NAMALWA (cell line): ENCODE measurements around the gene UBE2D2.

Source experiments
- DNase-seq: peaks from one replicate; pipeline ENCODE4 v3.0.0-alpha.2; 2015; ENCODE audit warnings: low spot score

The UBE2D2 gene

DNA sequence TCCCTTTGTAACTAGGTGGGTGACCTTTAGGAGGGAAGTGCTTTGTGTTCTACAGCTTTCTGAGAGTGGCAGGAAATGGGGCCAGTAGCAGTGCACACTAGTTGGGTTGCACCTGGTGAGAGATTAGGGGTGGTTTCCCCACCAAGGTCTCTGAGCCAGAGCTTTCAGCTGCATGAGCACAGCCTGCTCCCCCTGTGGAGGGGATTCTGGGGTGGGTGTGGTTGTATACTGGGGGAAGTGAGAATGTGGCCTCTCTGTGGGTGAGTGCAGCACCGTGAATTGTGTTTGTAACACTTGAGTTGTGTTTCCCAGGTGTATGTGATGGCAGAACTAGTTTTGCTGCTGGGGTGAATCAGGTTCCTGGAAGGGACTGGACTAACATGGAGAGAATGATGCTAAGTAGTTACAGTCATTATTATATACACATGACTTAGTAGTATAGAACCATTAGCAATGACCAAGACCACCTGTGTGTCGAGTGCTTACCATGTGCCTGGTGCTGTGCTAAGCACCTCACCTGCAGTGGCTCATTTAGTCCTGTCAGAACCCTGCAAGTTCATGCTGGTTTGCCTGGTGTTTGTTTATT, 75.2 kb downstream of the UBE2D2 start:
- peak; percentile 97 for DNase-seq

DNA sequence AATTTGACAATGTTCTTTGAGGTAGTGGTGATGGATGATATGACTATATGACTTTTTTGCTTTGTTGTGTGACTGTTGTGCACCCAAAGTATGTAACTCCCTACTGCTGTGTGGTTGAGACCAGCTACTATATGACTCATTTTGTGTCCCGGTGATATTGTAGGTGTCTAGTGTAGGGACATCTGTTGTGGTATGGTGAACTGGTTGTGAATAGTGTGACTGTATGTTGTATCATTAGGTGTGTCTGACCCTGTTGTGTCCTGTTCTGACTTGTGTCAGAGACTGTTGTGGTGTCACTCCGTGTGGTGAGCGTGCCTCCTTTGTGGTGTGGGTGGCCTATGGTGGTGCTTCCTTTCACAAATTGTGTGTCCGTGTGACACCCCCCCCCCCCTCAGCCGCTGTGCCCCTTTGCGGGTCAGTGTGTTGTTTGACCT, 75.9 kb downstream of the UBE2D2 start:
- DNase-seq, result peak; percentile 72

DNA sequence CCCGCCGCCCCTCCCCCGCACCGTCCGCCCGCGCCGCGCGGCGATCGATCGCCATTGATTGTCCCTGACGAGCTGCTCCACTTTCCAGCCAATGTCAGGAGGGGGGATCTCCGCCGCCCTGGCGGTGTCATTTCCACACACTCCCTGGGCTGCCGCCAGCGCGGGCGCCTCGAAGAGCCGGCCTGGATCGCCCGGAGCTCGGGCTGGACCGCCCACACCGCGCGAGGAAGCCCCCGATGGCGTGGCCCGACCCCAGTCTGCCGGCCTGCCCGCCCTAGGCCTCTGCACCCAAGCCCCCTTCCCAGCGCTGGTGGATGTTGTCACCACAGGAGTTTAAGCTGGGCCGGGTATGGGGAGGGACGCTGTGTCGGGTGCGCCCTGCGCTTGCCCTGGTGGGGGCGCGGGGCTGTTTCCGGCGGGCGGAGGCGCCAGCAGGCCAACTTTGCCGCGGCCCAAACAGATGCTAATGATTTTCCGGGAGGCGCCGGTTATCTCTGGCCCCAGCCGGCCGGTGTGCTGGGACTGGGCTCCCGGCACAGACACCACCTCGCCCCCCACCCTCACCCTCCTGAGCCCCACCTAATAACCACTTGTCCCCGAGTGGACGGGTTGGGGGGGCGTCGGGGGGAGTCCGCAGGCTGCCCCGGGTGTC, 76.4 kb downstream of the UBE2D2 start:
- DNase-seq, result peak; percentile 80

GRCh38 chr5:139638090-139638735, 77.1 kb downstream of the UBE2D2 start:
- DNase-seq, result peak; percentile 83

DNA sequence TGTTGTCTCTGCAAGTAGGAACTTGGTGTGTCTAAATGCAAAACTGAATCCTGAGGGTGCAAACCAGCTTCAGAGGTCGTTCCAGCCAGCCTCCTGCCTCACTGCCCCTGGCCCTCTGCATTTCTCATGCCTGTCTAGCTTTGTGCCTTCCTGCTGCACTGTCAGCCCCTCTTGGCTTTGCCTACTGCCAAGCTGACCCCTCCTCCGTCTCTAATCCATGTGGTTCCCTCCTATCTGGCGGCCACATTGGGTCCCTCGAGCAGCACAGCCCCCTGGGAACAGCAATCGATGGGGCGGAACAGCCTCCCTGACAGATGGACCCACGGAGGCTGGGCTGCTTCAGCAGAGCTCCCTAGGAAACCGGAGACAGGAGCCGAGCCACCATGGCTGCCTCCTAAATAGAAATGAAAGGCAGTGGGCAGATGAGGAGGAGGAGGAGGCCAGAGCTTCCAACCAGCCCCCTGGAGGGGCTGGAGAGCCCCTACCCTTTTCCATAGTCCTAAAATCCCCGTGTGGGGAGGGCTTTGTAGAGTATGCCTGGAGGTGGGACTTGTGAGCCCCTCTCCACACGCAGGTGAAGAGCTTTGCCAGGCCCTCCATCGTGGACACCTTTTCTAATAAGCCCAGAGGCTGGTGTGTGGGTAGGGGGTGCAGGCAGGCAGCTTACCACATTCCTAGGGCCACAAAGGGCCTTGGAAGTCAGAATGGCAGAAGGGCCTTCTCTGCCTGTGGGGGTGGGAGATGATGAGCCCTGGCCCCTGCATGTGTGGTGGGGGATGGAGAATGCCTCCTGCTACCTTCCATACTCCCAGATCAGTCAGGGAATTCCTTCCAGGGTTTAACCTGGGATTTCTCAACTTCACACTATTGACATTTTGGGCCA, 77.8 kb downstream of the UBE2D2 start:
- peak; percentile 67 for DNase-seq

DNA sequence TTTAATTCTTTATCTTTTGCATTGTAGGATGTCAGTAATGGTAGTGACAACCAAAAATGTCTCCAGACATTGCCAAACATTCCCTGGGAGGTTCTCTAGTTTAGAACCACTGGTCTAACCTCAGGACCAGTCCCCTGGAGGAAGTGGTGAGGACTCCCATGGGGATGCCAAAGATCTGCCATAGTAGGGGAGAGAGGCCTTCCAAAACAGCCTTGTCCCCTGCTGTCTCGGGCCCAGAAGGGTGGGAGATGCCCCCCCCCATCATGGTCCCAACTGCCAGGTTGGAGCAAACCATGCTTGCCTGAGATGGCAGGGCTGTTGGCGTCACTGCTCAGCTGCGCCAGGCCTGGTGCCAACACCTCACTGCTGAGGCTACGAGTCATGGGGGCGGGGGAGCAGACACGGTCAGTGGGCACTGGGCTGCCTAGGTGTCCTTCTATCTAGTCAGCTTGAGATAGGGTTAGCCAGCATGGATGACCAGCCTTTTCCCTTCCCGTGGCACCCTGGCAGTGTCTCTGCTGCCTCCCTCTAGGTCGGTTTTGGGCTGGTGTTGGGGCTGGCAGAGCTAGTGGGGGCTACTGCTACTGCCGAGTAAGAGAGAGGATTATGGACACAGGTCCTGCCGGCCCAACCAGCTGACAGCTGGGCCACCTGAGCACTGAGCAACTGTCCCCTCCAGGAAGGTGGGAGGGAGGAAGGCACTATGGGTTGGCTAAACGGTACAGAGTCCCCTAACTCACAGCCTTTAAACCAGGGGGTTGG, 78.7 kb downstream of the UBE2D2 start:
- no peak for DNase-seq

- DNase-seq, result no peak
These were observed 79.4 kb downstream of the UBE2D2 start for GRCh38 chr5:139640421-139641115.

DNA sequence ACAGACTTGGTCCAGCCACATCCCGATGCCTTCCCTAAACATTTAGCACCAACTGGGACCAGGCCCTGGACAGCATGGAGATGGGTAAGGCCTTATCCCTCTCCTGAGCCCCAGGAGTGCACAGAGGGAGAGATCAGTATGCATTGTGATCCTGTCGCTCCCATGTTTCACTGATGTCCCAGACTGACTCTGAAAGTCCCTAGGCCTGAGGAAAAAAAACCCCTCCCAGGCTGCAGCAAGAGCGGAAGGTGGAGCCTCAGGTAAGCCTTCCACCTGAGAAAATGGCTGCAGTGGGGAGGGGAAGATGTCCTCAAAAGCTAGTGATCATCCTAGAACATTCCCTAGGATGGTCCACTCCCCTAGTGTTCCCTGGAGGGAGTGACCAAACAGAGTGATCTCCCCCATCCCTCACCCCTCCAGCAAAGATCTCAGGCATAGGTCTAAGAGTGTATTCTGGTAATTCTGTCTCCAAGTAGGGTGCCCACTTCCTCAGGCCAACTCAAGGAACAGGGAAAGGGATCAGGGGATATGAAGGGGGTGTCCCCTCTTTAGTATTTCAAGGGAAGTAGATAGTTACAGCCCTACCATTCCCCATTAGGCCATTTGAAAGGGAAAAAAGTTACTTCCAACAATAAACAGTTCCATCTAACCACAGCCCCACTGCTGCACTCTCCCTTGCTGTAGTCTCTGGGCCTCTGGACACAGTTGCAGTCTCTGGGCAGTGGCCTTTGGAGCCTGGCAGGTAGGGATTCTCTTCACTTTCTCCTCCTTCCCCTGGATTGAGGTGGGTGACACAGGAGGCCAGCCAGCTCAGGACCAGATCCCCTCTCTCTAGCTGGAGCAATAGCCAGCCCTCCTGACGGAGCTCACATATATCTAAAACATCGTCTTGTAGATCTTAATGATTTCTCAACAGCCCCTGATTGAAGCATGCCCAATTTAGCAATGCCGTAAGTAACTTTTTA, 80.3 kb downstream of the UBE2D2 start:
- DNase-seq, result no peak

DNA sequence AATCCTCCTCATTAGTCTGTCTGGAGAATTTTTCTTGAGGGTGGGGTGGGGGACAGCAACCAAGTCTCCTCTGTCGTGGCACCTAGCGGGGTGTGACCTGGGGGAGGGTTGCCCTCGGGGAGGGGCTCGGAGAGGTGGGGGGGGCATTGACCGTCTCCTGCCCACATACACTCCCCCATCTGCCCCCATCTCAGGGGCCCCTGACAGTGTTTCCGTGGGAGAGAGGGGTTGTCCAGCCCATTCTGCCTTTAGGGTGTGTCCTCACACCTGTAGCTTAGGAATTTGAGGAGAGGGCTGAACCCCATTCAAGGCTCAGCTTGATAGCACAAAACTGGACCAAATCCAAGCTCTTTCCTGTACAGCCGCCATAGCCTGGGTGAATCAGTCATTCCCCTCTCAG, 81.1 kb downstream of the UBE2D2 start:
- no peak for DNase-seq

- DNase-seq, result no peak
These were observed 82.0 kb downstream of the UBE2D2 start for GRCh38 chr5:139642891-139643871.

DNA sequence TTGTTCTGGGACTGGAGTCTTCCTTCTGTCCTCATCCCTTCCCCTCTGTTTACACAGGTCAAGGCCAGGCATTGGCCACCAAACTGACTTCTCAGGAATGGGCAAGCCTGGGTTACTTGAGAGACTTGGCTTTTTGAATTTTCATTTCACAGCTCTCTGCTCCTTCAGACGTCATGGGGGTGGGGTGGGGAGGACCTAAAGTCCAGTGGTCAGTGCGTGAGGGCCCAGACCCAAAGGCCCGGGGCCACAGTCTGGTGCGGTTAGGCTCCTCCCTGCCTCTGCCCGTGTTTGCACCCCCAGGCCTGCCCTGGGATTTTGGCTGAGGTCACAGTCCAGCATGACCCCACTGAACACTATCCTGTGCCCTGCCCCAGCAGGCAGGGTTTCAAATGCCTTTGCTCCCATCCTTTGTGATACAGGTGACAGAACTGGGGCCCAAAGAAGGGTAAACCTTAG, 82.9 kb downstream of the UBE2D2 start:
- DNase-seq, result no peak

- DNase-seq, result no peak
These were observed 83.7 kb downstream of the UBE2D2 start for GRCh38 chr5:139644646-139645429.

- no peak for DNase-seq
These were observed 84.3 kb downstream of the UBE2D2 start for GRCh38 chr5:139645430-139645871.

DNA sequence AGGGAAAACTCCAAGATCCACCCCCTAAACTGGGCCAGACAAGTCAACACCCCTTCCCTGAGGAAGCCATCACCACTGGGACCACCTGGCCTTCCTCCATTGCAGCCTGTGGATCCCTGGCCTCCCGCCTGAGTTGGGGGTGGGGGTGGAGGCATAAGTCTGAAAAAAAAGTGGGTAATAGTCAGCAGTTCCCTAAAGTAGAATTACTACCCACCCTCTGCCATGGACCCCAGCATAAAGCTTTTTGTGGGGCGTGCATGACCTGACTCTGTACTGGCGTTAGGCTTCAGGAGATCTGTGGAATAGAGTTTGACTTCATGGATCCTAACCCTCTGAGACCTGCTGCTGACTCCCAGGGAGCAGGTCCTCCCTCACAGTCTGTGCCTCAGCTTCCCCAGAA, 85.0 kb downstream of the UBE2D2 start:
- DNase-seq, result no peak

DNA sequence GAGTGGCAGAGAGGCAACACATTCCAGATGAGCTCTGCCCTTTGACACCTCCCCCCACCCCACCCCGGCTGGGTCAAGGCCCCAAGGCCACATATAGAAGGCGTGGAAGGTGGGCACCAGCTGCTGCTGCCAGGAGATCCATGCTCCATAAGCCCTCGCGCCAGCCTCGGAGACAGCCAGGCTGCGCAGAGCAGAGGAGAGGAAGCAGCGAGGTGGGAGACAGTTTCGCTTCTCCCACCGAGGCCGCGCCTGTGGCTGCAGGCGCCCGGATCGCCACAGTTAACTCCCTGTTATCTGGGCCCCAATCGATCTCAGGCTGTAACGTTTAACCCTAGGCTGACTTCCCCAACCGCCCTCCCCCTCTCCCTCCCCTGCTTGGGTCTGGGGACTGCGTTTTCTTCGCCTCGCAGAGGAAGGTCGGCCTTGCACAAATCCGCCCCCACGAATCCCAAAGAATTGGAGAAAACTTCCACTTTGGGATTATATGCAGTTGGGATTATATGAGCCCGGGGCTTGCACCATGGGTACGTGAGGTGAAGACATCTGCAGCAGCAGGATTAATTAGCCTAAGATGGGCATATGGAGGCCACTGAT, 85.9 kb downstream of the UBE2D2 start:
- no peak for DNase-seq

DNA sequence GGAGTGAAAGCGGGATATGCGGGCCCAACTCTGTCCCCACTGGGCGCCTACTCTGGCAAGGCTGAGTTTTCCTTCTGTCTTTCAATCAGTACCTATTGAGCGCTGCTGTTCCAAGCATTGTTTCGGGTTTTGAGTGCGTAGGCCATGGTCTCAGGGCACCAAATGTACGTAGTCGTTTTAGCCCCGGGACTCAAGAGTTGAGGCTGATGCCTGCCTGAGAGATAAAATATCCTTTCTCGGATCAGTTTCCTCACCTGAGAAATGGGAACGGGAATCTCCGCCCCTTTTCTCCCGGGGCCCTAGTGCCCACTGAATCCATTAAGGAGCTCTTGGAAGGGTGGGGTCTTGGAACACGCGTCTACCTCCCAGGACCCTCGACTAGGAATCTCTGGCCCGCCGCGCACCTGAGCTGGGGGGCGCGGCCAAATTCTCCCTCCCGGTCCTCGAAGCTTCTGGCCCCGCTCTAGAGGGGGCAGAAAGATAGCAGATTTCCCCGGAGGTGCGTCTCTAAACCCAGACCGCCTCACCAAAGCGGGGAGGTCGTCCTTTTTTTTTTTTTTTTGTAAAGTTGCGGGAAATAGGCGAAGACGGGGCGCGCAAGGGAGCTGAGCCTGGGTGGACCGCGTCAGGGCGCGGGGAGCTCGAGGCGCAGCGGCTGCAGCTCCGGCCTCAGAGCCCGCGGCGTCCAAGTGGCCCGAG, 86.5 kb downstream of the UBE2D2 start:
- DNase-seq, result no peak
